Suprapubic skin (tissue), 4 donors: ENCODE results near the gene FLACC1.

Source experiments
- EP300 ChIP-seq: sonication (generic); formaldehyde crosslinking; IDR thresholded peaks from one replicate; pipeline ENCODE4 v1.6.1; 2017; ENCODE audit warnings: antibody characterized with exemption
- POLR2A ChIP-seq, 2 donors: fragments of 450-650 bp; IDR thresholded peaks; one replicate each; pipeline ENCODE4 v1.6.1; 2017; ENCODE audit warnings: antibody characterized with exemption in 2 of 2, mild to moderate bottlenecking in 2 of 2, moderate library complexity in 2 of 2
- POLR2AphosphoS5 ChIP-seq, 3 donors: sonication (generic); formaldehyde crosslinking; IDR thresholded peaks; one replicate each; pipeline ENCODE4 v1.6.1; 2017; ENCODE audit warnings: antibody characterized with exemption in 3 of 3
- TF ChIP-seq, protein P1 (sequence below), 2 donors: fragments of 200-600 bp in 1 of 2; fragments of 450-650 bp in 1 of 2; sonication (generic) in 1 of 2; IDR thresholded peaks; one replicate each; pipeline ENCODE4 v1.5.1; 2016 to 2019; ENCODE audit warnings: antibody characterized with exemption in 2 of 2, mild to moderate bottlenecking in 1 of 2, moderate library complexity in 1 of 2

DNA sequence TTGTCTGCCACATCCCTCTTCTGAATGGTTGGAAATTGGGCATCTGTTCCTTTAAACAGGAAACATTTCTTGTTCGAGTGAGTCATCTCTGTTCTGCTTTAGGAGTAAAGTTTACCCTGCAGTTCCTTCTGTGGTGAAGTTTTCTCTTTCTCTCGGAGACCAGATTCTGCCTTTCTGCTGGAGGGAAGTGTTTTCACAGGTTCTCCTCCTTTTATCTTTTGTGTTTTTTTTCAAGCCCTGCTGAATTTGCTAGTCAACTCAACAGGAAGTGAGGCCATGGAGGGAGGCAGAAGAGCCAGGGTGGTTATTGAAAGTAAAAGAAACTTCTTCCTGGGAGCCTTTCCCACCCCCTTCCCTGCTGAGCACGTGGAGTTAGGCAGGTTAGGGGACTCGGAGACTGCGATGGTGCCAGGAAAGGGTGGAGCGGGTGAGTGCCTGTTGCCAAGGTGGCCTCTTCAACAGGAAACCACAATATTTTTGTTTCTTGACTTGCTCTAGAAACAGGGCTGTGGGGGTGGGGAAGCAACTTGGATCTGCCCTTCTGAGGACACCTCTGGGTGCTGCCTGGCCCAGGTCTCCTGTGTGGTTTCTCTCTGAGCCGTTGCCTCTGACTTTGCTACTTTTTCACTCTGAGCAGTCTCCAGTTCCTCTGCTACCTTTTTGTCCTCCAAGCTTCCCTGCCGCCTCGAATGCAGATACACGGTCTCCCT, 99.0 kb downstream of the FLACC1 start:
- TF ChIP-seq, protein P1, sequence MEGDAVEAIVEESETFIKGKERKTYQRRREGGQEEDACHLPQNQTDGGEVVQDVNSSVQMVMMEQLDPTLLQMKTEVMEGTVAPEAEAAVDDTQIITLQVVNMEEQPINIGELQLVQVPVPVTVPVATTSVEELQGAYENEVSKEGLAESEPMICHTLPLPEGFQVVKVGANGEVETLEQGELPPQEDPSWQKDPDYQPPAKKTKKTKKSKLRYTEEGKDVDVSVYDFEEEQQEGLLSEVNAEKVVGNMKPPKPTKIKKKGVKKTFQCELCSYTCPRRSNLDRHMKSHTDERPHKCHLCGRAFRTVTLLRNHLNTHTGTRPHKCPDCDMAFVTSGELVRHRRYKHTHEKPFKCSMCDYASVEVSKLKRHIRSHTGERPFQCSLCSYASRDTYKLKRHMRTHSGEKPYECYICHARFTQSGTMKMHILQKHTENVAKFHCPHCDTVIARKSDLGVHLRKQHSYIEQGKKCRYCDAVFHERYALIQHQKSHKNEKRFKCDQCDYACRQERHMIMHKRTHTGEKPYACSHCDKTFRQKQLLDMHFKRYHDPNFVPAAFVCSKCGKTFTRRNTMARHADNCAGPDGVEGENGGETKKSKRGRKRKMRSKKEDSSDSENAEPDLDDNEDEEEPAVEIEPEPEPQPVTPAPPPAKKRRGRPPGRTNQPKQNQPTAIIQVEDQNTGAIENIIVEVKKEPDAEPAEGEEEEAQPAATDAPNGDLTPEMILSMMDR (IDR thresholded peaks at IDR 0.05), result no peak
- no peak for TF ChIP-seq POLR2A (IDR thresholded peaks at IDR 0.05)
- no peak for TF ChIP-seq EP300
- no peak for TF ChIP-seq POLR2AphosphoS5 (IDR thresholded peaks at IDR 0.05)
